GM12878 (cell line): ENCODE results near the gene VPS18.

Experiments used
- CTCF ChIP-seq, 3 experiments: IDR thresholded peaks in 2 of 3; conservative IDR thresholded peaks in 1 of 3; 2 replicates each; pipeline ENCODE4 v1.5.1; 2011; ENCODE audit warnings: low read depth in 3 of 3, low read length in 3 of 3, mild to moderate bottlenecking in 3 of 3, control low read depth in 2 of 3, moderate library complexity in 2 of 3, inconsistent platforms in 1 of 3, mixed read lengths in 1 of 3; ENCODE audit not compliant: control insufficient read depth in 2 of 3, insufficient read depth in 1 of 3; ENCODE audit errors: extremely low read depth in 1 of 3
- EZH2 ChIP-seq: IDR thresholded peaks from 2 replicates; pipeline ENCODE4 v1.6.1; 2012; ENCODE audit warnings: low read depth, mild to moderate bottlenecking, control low read depth, inconsistent platforms, low read length, borderline replicate concordance; ENCODE audit not compliant: control insufficient read depth
- IRF5 ChIP-seq: fragments of 450-650 bp; IDR thresholded peaks from 2 replicates; pipeline ENCODE4 v1.6.1; 2017; ENCODE audit warnings: borderline replicate concordance
- POLR2AphosphoS5 ChIP-seq: IDR thresholded peaks from 2 replicates; pipeline ENCODE4 v1.6.1; 2011; ENCODE audit warnings: mild to moderate bottlenecking, low read length, inconsistent platforms
- TCF7 ChIP-seq: IDR thresholded peaks from 2 replicates; pipeline ENCODE4 v1.6.1; 2014; ENCODE audit warnings: antibody characterized with exemption, borderline replicate concordance

- TF ChIP-seq TCF7 (no peak), CTCF (IDR thresholded peaks at IDR 0.05 in 2 of 3, conservative IDR thresholded peaks at IDR 0.05 in 1 of 3; ENCODE audit: control insufficient read depth in 2 of 3, extremely low read depth in 1 of 3, insufficient read depth in 1 of 3, low read depth in 3 of 3, low read length in 3 of 3) (no peak), IRF5 (no peak), POLR2AphosphoS5 (no peak), EZH2 (no peak)
These were observed 46.9 kb upstream of the VPS18 start for GRCh38 chr15:40847223-40847961.
